ENCODE data around the gene SARM1.
"Not testable (repeated sequence)": the region's sequence is repeated elsewhere in the genome, so short reads cannot be mapped to it uniquely, and the experiment has no call there.

Gene SARM1

GRCh38 chr17:28433721-28434120 lies 62.2 kb downstream of the SARM1 start:
- no peak for DNase-seq

- DNase-seq, result not testable (repeated sequence)
Measured at GRCh38 chr17:28434326-28434725, 62.8 kb downstream of the SARM1 start.

GRCh38 chr17:28443901-28444638 lies 72.6 kb downstream of the SARM1 start:
- no peak for DNase-seq

- no peak for DNase-seq
Measured at GRCh38 chr17:28446716-28447395, 75.4 kb downstream of the SARM1 start.

- DNase-seq, result no peak
Measured at GRCh38 chr17:28447396-28447760, 75.9 kb downstream of the SARM1 start.

GRCh38 chr17:28449859-28450258 lies 78.4 kb downstream of the SARM1 start:
- DNase-seq, result no peak
